GM12801 (cell line): ENCODE measurements around the gene ELL2.

ENCODE experiments used
- TF ChIP-seq, protein P1 (sequence below): IDR thresholded peaks from one replicate; pipeline ENCODE4 v1.5.1; 2011; ENCODE audit warnings: control low read depth; ENCODE audit not compliant: insufficient read length; ENCODE audit errors: extremely low read depth

ELL2 gene

GRCh38 chr5:95988877-95989276 is 27.2 kb upstream of the ELL2 start:
- TF ChIP-seq, protein P1, sequence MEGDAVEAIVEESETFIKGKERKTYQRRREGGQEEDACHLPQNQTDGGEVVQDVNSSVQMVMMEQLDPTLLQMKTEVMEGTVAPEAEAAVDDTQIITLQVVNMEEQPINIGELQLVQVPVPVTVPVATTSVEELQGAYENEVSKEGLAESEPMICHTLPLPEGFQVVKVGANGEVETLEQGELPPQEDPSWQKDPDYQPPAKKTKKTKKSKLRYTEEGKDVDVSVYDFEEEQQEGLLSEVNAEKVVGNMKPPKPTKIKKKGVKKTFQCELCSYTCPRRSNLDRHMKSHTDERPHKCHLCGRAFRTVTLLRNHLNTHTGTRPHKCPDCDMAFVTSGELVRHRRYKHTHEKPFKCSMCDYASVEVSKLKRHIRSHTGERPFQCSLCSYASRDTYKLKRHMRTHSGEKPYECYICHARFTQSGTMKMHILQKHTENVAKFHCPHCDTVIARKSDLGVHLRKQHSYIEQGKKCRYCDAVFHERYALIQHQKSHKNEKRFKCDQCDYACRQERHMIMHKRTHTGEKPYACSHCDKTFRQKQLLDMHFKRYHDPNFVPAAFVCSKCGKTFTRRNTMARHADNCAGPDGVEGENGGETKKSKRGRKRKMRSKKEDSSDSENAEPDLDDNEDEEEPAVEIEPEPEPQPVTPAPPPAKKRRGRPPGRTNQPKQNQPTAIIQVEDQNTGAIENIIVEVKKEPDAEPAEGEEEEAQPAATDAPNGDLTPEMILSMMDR = no peak

- TF ChIP-seq, protein P1 = no peak
Observed at GRCh38 chr5:95988094-95988493, 26.4 kb upstream of the ELL2 start.

DNA sequence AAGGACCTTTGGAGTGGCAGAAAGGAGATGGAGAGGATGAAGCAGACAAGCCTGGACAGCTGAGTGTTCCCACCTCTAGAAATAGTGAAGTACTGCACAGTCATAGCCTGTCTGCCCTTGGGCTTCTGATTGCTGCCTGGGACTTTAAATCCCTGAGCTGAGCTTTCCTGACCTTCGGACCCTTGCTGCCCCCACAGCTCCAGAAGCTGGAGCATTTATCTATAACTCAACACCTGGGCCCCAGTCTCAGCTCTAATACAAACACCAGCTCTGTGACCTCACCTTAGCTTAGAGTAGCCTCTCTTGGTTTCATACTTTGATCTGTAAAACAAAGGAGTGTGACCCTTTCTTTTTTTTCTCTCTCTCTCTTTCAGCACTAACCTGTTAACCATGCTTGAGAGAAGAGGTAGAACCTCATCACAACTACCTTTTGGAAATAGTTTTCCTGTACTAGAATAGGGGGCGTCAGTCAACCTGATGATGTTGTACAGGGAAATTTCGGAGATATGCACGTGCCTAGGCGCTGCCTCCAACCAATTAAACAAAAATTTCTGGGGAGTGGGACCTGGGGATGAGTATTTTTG is 25.4 kb upstream of the ELL2 start:
- TF ChIP-seq, protein P1 = no peak

GRCh38 chr5:95986001-95986400 is 24.4 kb upstream of the ELL2 start:
- TF ChIP-seq, protein P1 = no peak

DNA sequence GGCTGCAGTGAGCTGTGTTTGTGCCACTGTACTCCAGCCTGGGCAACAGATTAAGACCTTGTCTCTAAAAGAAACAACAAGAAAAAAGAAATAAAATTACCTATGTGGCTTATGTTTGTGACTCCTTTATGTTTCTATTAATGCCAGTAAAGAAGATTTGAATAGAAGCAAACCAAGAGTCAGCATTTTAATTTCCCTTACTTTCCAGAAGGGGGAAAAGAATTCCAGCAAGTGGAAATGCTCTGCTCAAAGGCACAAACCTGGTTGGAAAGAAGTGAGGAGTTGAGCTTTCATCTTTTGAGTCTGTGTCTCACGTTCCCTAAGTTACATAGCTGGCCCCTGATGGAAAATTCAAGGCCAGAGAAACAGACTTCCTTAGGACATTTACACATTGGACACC is 23.6 kb upstream of the ELL2 start:
- TF ChIP-seq, protein P1 = no peak

- TF ChIP-seq, protein P1 = no peak
Observed at GRCh38 chr5:95984287-95984938, 22.8 kb upstream of the ELL2 start.

DNA sequence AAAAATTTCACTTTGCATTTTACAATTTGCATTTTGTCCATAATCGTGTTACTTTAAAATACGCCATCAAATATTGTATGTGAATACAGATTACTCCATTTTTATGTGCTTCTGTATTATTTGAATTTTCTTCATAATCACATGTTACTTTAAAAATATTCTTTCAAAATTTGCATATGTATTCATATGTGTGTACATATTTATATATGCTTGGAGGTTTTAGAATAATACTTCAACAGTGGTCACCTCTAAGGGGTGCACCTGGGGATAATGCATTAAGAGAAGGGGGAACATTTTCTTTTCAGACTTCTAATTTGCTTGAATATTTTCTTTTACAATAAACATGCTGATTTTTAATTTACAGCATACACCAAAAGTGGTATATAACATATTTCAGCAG is 21.9 kb upstream of the ELL2 start:
- TF ChIP-seq, protein P1 = no peak

DNA sequence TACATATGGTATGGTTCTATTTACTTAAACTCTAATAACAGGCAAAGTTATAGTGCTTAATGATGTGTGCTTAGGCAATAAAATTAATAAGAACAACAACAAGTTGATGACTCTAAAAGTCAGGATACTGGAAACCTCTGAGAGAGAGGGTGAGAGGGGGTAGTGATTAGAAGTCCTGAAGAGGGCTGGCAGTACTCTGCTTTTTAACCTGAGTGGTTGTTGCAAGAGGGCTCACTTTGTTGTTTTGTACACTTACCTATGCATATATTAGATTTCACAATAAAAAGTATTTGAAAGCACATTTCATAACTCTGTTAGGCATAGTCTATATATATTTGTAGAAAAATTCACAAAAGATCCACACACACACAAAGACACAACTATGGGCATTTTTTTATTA is 21.4 kb upstream of the ELL2 start:
- TF ChIP-seq, protein P1 = no peak
